GM21381 (cell line): ENCODE results near the gene AGK.
"Not testable (repeated sequence)": the region's sequence is repeated elsewhere in the genome, so short reads cannot be mapped to it uniquely, and the experiment has no call there.

ENCODE experiments used
- ATAC-seq: cut with Tn5 transposase; IDR thresholded peaks from one replicate; pipeline ENCODE4 v1.9.1; 2021; ENCODE audit warnings: mild to moderate bottlenecking, moderate library complexity; ENCODE audit not compliant: unreplicated experiment

AGK gene

DNA sequence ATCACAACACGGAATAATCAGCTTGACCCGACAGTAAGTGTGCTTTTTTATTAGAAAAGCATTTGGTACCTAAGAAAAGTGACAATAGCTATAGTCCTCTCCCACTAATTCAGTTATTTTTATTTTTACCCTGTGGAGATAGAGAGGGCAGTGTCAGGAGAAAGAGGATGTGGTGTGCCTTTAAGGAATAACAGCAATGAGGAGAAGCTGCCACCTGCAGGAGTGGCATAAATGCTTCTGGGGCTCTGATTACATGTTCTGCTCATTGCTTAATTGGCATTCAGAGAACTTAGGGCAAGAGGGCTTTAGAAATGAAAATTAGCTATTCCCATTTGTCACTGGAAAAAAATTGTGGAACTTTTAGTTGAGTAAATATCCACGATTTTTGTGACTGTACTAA, 90.7 kb downstream of the AGK start:
- ATAC-seq, result no peak

GRCh38 chr7:141645188-141645587, 94.0 kb downstream of the AGK start:
- no peak for ATAC-seq

DNA sequence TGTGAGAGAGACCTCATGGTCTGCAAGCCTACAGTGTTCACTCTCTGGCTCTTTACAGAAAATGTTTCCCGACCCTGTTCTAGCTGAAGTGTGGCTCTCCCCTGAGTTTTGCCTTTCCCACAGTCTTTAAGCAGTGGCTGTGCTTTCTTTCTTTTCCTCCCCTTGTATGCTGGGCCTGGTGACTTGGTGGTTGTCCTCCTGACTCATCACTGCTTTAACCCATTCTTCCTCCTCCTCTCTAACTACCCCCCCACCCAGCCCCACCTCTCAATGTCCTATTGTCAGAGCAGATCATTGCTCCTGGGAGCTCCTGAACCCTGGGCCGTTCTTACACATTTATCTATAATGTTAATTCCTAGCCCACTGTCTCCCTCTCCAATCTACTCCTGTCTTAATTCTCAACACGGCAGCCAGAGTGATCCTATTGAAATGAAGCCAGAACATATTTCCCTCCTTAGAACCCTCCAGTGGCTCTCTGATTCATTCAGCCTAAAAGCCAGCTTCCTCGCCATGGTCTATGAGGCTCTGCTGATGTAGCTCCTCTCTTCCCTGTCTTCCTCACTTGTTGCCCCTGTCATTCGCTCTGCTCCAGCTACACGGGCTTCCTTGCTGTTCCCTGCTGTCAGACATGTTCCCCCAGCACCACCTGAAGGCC, 95.7 kb downstream of the AGK start:
- no peak for ATAC-seq

GRCh38 chr7:141647701-141648100, 96.5 kb downstream of the AGK start:
- ATAC-seq, result not testable (repeated sequence)

- no peak for ATAC-seq
These were observed 97.3 kb downstream of the AGK start for GRCh38 chr7:141648276-141649114.

- peak; percentile 69 for ATAC-seq
These were observed 98.1 kb downstream of the AGK start for GRCh38 chr7:141649137-141649864.

DNA sequence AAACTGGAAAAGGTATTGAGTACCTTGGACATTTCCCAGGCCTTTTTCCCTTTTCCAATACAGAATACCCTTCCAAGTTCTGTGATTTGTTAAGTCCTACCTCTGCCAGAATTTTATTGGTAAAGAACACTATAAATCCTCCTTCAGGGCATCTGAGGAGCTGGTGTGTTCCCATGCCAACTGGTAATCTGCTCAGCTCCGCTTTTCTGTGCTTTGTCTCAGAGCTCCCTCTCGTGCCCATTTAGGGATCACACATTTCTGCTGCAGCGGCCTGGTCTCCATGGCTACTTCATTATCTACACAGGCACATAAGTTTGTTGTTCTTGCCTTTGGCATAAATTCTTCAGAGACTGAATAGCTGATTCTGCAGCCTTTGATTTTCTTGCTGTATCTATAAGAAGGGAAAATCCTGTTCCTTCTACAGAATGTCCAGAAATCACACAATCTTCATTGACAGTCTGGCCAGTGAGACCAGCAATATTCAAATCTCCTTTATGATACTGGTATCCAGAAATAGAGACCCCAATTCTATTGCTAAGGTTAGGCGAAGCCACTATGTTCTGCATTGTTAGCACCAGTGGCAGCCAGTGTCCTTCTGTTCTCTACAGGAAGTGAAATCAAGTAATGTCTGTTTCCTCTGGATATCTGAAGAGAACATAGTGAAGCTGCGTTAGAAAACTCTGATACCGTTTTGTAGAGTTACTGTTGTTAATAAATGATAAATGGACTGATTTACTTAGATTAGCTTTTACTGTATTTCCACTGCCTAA, 98.8 kb downstream of the AGK start:
- ATAC-seq, result peak; percentile 56

- no peak for ATAC-seq
These were observed 100.2 kb downstream of the AGK start for GRCh38 chr7:141651417-141651816.

DNA sequence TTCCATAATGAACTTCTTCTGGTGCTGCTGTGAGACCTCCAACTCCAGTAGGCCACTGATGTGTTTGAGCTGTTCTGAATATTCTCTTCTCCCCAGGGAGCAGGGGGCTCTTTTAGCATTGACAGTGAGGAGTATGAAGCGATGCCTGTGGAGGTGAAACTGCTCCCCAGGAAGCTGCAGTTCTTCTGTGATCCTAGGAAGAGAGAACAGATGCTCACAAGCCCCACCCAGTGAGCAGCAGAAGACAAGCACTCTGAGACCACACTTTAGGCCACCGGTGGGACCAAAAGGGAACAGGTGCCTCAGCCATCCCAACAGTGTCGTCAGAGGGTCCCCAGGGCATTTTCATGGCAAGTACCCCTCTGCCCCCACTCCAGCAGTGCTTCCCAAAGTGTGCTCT, 101.5 kb downstream of the AGK start:
- ATAC-seq, result no peak

DNA sequence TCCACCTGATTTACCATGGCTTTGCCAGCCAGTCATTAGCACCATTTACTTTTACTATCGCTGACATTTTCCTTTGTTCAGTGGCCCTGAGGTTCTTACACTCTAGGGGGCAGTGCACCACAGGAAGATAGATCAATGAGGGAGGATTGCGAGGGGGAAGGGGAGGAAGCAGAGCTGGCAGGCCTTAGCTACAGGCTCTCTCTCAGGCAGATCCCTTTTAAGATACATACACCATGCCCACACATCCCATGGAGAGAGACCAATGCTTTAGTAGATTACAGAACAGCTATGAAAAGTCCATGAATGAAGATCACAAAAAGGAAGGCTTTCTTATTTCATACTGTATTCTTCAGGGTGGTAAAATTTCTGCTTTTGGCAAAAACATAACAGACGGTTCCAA, 103.3 kb downstream of the AGK start:
- peak; percentile 80 for ATAC-seq

GRCh38 chr7:141659501-141659900, 108.3 kb downstream of the AGK start:
- ATAC-seq, result no peak

GRCh38 chr7:141660259-141660658, 109.0 kb downstream of the AGK start:
- ATAC-seq, result no peak

DNA sequence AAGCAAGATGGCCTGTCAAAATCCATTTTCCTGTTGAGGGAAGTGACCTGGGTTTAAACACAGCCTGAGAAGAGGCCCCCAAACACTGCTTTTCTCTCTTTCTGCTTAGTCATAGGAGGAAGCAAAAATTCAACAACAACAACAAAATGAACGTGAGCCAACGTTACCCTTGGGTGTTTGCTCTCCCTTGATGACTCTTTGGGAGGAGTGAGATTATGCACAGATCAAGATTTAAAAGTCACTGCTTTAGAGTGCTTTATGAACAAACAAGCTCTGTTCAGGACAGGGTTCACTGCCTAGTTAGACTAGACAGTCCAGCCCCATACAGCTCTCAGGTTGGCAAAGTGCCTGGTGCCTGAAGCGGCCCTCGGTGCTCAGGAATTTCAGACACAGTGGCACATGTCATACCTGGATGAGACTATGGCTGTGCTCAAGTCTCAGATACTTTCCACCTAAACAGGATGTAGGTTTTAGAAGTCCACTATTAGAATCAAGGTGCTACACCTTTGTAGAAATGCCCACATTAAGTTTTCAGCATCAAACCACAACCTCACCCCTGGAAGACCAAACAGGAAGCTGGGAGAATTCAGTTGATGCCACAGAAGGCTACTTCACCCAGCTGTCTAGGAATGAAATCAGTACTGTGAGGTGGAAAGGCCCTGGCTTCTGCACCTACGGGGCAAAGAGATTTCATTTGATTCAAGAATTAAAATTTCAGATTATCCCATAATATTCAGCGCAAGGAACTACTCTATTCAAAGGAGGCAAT, 112.1 kb downstream of the AGK start:
- ATAC-seq, result no peak

GRCh38 chr7:141664450-141664849, 113.2 kb downstream of the AGK start:
- no peak for ATAC-seq

- ATAC-seq, result no peak
These were observed 114.2 kb downstream of the AGK start for GRCh38 chr7:141665208-141666035.

- ATAC-seq, result no peak
These were observed 114.9 kb downstream of the AGK start for GRCh38 chr7:141666071-141666470.

- ATAC-seq, result no peak
These were observed 117.6 kb downstream of the AGK start for GRCh38 chr7:141668853-141669252.

DNA sequence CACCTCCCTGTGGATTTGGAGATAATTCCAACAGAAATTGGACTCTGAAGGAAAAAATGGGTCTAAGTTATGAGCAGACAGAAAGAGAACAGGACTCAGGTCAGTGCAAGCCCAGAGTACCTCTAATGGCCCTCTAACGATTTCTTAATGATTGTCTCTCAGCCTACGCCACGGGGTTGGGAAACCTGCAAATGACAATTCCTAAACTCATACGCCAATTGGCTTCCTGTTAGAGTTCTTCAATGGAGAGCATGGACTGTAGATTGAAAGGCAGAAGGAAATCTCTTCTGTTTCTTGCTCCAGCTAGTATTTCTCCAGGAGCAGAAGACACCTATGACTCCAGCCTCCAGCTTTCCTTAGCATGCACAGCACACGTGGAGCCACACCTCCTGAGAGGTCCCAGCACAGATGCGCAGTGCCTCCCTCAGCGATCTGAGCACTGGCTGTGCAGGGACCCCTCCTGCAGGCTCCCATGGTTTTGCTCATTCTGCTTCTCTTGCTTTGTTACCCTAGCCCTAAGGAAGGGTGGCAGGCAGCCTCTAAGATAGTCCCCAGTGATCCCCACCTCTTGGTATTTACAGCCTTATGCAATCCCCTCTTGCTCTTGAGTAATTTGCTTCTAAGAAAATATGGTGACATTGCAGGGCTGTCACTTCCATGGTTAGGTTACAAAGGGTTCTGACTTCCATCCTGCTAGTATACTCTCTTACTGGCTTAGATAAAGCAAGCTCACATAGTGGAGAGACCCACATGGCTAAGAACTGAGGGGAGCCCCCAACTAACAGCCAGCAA, 120.7 kb downstream of the AGK start:
- ATAC-seq, result no peak

- no peak for ATAC-seq
These were observed 122.1 kb downstream of the AGK start for GRCh38 chr7:141673346-141673745.
